ENCODE results near the gene JAK1. TPM values are rescaled to one million over a fixed set of nuclear protein-coding genes. Genes with fewer than 3 reads are reported as not detected.

The JAK1 gene
- total RNA-seq, 6 experiments from 2014 or later = 48.0 to 71.6 (median 66.5) TPM

GRCh38 chr1:64956733-64957441 lies 9.5 kb downstream of the JAK1 start:
- TF ChIP-seq POLR2A (IDR thresholded peaks at IDR 0.05) = no peak
- no peak for TF ChIP-seq CTCF (IDR thresholded peaks at IDR 0.05)
- WGBS (ENCODE audit: insufficient coverage, low coverage, low lambda C conversion rate, missing lambda C conversion rate) = 25% methylated on average over 3 of the region's 3 CpGs
- H3K4me3 ChIP-seq = no peak overlapping the region
- peaks cover 0 to 53% (median 23%) of the 10 kb centered on the region in 4 donors for H3K4me1 ChIP-seq
- DNase-seq (no peak), ATAC-seq (peak; percentile 24 to 74 (median 46))
- intact Hi-C loops (cut with DNase I) = no loop called here
- H3K36me3 ChIP-seq = no peaks in the 10 kb centered on the region
- no peaks in the 10 kb centered on the region for H3K9me3 ChIP-seq
- no peaks in the 10 kb centered on the region for H3K27me3 ChIP-seq
- peak overlapping the region in 1 of 3 donors; percentile 6 for H3K27ac ChIP-seq

- Histone ChIP-seq H3K27ac (peak overlapping the region in 1 of 3 donors; percentile 69), H3K4me1 (peaks cover 0 to 53% (median 23%) of the 10 kb centered on the region in 4 donors), H3K4me3 (no peak overlapping the region), H3K9me3 (no peaks in the 10 kb centered on the region), H3K36me3 (no peaks in the 10 kb centered on the region), H3K27me3 (no peaks in the 10 kb centered on the region)
- ATAC-seq = peak; percentile 8 to 31 (median 12)
- TF ChIP-seq POLR2A (IDR thresholded peaks at IDR 0.05) = no peak
- TF ChIP-seq CTCF (IDR thresholded peaks at IDR 0.05) = no peak
- 41% methylated on average over 2 of the region's 3 CpGs for WGBS (ENCODE audit: insufficient coverage, low coverage, low lambda C conversion rate, missing lambda C conversion rate)
- no peak for DNase-seq
- intact Hi-C loops (cut with DNase I) = no loop called here
Observed at GRCh38 chr1:64956010-64956640, 10.2 kb downstream of the JAK1 start.

- intact Hi-C loops (cut with DNase I) = no loop called here
- peak overlapping the region in 2 of 3 donors; percentile 4 to 69 for H3K27ac ChIP-seq
- no peak overlapping the region for H3K4me3 ChIP-seq
- peak; percentile 39 to 80 (median 60) for ATAC-seq
- no peaks in the 10 kb centered on the region for H3K9me3 ChIP-seq
- WGBS (ENCODE audit: insufficient coverage, low coverage, low lambda C conversion rate, missing lambda C conversion rate) = 38% methylated on average over 12 of the region's 14 CpGs
- no peak for TF ChIP-seq CTCF (IDR thresholded peaks at IDR 0.05)
- TF ChIP-seq POLR2A (IDR thresholded peaks at IDR 0.05) = no peak
- H3K27me3 ChIP-seq = no peaks in the 10 kb centered on the region
- no peak for DNase-seq
- H3K4me1 ChIP-seq = peaks cover 0 to 53% (median 23%) of the 10 kb centered on the region in 4 donors
- no peaks in the 10 kb centered on the region for H3K36me3 ChIP-seq
Observed at GRCh38 chr1:64955097-64956009, 11.0 kb downstream of the JAK1 start.

GRCh38 chr1:64953241-64953640 lies 13.1 kb downstream of the JAK1 start:
- peak in 1 of 3 donors; percentile 58 for DNase-seq
- Histone ChIP-seq H3K4me1 (peaks cover 0 to 59% (median 23%) of the 10 kb centered on the region in 4 donors), H3K36me3 (no peaks in the 10 kb centered on the region), H3K4me3 (no peak overlapping the region), H3K27me3 (no peaks in the 10 kb centered on the region), H3K9me3 (no peaks in the 10 kb centered on the region), H3K27ac (peak overlapping the region; percentile 13 to 69 (median 47))
- intact Hi-C loops (cut with DNase I) = no loop called here
- ATAC-seq = peak; percentile 62 to 82 (median 73)
- TF ChIP-seq POLR2A (IDR thresholded peaks at IDR 0.05) = no peak
- TF ChIP-seq CTCF (IDR thresholded peaks at IDR 0.05) = no peak
- WGBS (ENCODE audit: insufficient coverage, low coverage, low lambda C conversion rate, missing lambda C conversion rate) = 36% methylated on average over 6 of the region's 6 CpGs
